ENCODE data around the gene SDK1. TPM values are rescaled to one million over a fixed set of nuclear protein-coding genes. Genes with fewer than 3 reads are reported as not detected.

The SDK1 gene
- total and polyA plus RNA-seq, 11 donors = 2.2 to 5.8 (median 3.4) TPM

- WGBS, 4 donors = 72 to 87% (median 82%) methylated on average over 7 of the region's 7 CpGs
Observed at GRCh38 chr7:3655635-3656034, 354.6 kb downstream of the SDK1 start.

DNA sequence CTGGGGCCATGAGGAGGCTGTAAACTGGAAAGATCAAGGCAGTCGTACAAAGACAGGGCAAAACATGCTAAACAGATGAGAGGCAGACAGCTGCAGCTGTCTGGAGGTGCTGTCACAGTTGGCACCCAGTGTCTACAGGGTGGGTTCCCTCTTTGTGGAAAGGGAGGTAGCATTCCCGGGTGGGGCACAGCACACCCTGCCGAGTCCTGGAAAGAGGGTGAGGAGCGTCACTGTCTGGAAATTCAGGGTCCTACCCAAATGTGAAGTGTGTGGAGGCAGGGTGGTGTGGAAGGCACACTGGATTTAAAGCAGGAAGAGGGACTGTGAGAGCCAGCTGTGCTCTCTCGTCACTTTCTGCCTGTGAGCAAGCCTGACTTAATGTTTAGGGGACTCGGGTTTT, 356.2 kb downstream of the SDK1 start:
- H3K4me3 ChIP-seq = no peak overlapping the region
- no peaks in the 10 kb centered on the region for H3K9me3 ChIP-seq
- ATAC-seq = peak in 1 of 4 donors; percentile 31
- no peak overlapping the region for H3K27ac ChIP-seq
- 61 to 77% (median 66%) methylated on average over 6 of the region's 6 CpGs for WGBS, 4 donors
- H3K4me1 ChIP-seq = no peaks in the 10 kb centered on the region
- DNase-seq = no peak
- peaks cover 0 to 5% (median 0%) of the 10 kb centered on the region in 9 donors for H3K27me3 ChIP-seq
- intact Hi-C loops (cut with DNase I) = no loop called here
- no peak for TF ChIP-seq POLR2A (IDR thresholded peaks at IDR 0.05)
- no peak for TF ChIP-seq CTCF (IDR thresholded peaks at IDR 0.05)
- no peaks in the 10 kb centered on the region for H3K36me3 ChIP-seq

More at GRCh38 chr7:3655635-3656034, 354.6 kb downstream of the SDK1 start:
- Histone ChIP-seq H3K27me3 (peaks cover 0 to 3% (median 0%) of the 10 kb centered on the region in 9 donors), H3K27ac (no peak overlapping the region), H3K9me3 (no peaks in the 10 kb centered on the region), H3K36me3 (no peaks in the 10 kb centered on the region), H3K4me3 (no peak overlapping the region), H3K4me1 (no peaks in the 10 kb centered on the region)
- ATAC-seq = no peak
- no peak for TF ChIP-seq POLR2A (IDR thresholded peaks at IDR 0.05)
- no peak for TF ChIP-seq CTCF (IDR thresholded peaks at IDR 0.05)
- DNase-seq = no peak
- intact Hi-C loops (cut with DNase I) = no loop called here

- no peaks in the 10 kb centered on the region for H3K36me3 ChIP-seq
Observed at GRCh38 chr7:3668743-3669142, 367.7 kb downstream of the SDK1 start.

GRCh38 chr7:3670898-3671297, 369.8 kb downstream of the SDK1 start:
- no peaks in the 10 kb centered on the region for H3K4me1 ChIP-seq
- no peaks in the 10 kb centered on the region for H3K27me3 ChIP-seq
- H3K4me3 ChIP-seq = no peak overlapping the region
- no peak for DNase-seq
- intact Hi-C loops (cut with DNase I) = loop anchor here in 3 of 10 donors (5.0 to 10.0 kb wide), 4 partner anchors 366 to 806 kb away; partner anchors contain the start of gene SDK1 (in 2 of the 3)
- no peak for ATAC-seq
- WGBS, 4 donors = 51 to 60% (median 57%) methylated on average over 4 of the region's 4 CpGs
- no peaks in the 10 kb centered on the region for H3K36me3 ChIP-seq
- no peak for TF ChIP-seq POLR2A (IDR thresholded peaks at IDR 0.05)
- TF ChIP-seq CTCF (IDR thresholded peaks at IDR 0.05) = no peak
- H3K27ac ChIP-seq = no peak overlapping the region
- no peaks in the 10 kb centered on the region for H3K9me3 ChIP-seq

More at GRCh38 chr7:3668743-3669142, 367.7 kb downstream of the SDK1 start:
- no peak overlapping the region for H3K4me3 ChIP-seq
- TF ChIP-seq POLR2A (IDR thresholded peaks at IDR 0.05) (no peak), CTCF (IDR thresholded peaks at IDR 0.05) (no peak)
- DNase-seq (no peak), ATAC-seq (no peak)
- H3K27ac ChIP-seq = no peak overlapping the region
- no peaks in the 10 kb centered on the region for H3K4me1 ChIP-seq
- WGBS, 4 donors = 79 to 92% (median 88%) methylated on average over 2 of the region's 2 CpGs
- intact Hi-C loops (cut with DNase I) = no loop called here
- no peaks in the 10 kb centered on the region for H3K27me3 ChIP-seq
- no peaks in the 10 kb centered on the region for H3K9me3 ChIP-seq
